WERI-Rb-1 (cell line): ENCODE measurements around the gene FOXD2.
"Not testable (repeated sequence)": the region's sequence is repeated elsewhere in the genome, so short reads cannot be mapped to it uniquely, and the experiment has no call there.

Source experiments
- DNase-seq: peaks from one replicate; pipeline ENCODE4 v3.0.0-alpha.2; 2020
- H3K27ac ChIP-seq: fragments of 250-450 bp; sonication (Bioruptor Pico); 2 replicates; pipeline ENCODE4 v1.5.1; 2020; ENCODE audit warnings: mild to moderate bottlenecking, moderate library complexity
- H3K27me3 ChIP-seq: fragments of 250-450 bp; sonication (Bioruptor Pico); 2 replicates; pipeline ENCODE4 v1.5.1; 2021; ENCODE audit warnings: mild to moderate bottlenecking, low read depth, moderate library complexity; ENCODE audit not compliant: insufficient read depth, severe bottlenecking
- H3K36me3 ChIP-seq: fragments of 250-450 bp; sonication (Bioruptor Pico); 2 replicates; pipeline ENCODE4 v1.5.1; 2020; ENCODE audit warnings: mild to moderate bottlenecking, moderate library complexity
- H3K4me3 ChIP-seq: 2 replicates; pipeline ENCODE4 v1.5.1; 2011; ENCODE audit warnings: low read depth, mild to moderate bottlenecking, control low read depth, low read length
- H3K9me3 ChIP-seq: fragments of 250-450 bp; sonication (Bioruptor Pico); 2 replicates; pipeline ENCODE4 v1.5.1; 2021; ENCODE audit warnings: mild to moderate bottlenecking, moderate library complexity; ENCODE audit not compliant: severe bottlenecking
- TF ChIP-seq, protein P1 (sequence below): IDR thresholded peaks from 2 replicates; pipeline ENCODE4 v1.5.1; 2011; ENCODE audit warnings: low read depth, mild to moderate bottlenecking, control low read depth, inconsistent platforms, low read length

The FOXD2 gene

GRCh38 chr1:47448462-47449222 is 10.8 kb downstream of the FOXD2 start:
- no peak for DNase-seq
- Histone ChIP-seq H3K27ac (no peak overlapping the region), H3K27me3 (peaks cover 96% of the 10 kb centered on the region), H3K9me3 (no peaks in the 10 kb centered on the region), H3K4me3 (no peak overlapping the region), H3K36me3 (no peaks in the 10 kb centered on the region)
- TF ChIP-seq, protein P1, sequence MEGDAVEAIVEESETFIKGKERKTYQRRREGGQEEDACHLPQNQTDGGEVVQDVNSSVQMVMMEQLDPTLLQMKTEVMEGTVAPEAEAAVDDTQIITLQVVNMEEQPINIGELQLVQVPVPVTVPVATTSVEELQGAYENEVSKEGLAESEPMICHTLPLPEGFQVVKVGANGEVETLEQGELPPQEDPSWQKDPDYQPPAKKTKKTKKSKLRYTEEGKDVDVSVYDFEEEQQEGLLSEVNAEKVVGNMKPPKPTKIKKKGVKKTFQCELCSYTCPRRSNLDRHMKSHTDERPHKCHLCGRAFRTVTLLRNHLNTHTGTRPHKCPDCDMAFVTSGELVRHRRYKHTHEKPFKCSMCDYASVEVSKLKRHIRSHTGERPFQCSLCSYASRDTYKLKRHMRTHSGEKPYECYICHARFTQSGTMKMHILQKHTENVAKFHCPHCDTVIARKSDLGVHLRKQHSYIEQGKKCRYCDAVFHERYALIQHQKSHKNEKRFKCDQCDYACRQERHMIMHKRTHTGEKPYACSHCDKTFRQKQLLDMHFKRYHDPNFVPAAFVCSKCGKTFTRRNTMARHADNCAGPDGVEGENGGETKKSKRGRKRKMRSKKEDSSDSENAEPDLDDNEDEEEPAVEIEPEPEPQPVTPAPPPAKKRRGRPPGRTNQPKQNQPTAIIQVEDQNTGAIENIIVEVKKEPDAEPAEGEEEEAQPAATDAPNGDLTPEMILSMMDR: no peak

DNA sequence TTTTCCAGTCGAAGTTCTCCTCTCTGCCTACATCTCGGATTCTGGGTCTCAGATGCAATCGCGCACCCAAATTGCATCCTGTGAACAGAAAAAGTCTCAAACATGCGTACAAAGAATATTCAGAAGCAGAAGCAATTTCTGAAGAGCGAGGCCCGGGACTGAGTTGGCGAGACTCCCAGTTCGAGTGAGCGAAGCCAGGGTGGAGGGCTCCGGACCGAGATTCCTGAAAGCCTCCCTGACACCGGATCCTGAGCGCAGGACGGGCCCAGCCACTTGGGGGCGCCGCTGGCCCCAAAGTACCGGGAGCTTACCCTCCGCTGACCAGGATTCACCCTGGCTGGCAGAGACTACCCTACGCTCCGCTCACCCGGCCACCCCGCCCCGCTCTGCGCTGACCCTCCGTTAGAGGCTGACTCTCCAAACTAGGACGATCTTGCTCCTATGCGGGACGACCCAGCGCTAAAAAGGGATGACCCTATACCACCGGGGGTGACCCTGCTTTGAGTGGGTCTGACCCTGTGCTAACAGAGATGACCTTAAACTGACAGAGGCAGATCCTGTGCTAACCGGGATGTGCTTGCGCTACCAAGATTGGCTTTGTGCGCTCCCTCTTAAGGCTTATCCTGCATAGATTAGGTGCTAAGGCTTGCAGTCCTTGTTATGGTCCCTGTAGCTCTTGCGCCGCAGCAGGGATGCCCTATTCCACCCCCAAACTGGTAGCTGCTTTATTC is 12.1 kb downstream of the FOXD2 start:
- no peaks in the 10 kb centered on the region for H3K36me3 ChIP-seq
- no peaks in the 10 kb centered on the region for H3K9me3 ChIP-seq
- H3K4me3 ChIP-seq: no peak overlapping the region
- peaks cover 83% of the 10 kb centered on the region for H3K27me3 ChIP-seq
- TF ChIP-seq, protein P1: peak; percentile 82
- DNase-seq: peak; percentile 57
- no peak overlapping the region for H3K27ac ChIP-seq

GRCh38 chr1:47450606-47451005 is 12.8 kb downstream of the FOXD2 start:
- DNase-seq: no peak
- TF ChIP-seq, protein P1: no peak
- Histone ChIP-seq H3K27ac (no peak overlapping the region), H3K27me3 (peaks cover 77% of the 10 kb centered on the region), H3K4me3 (no peak overlapping the region), H3K36me3 (no peaks in the 10 kb centered on the region), H3K9me3 (no peaks in the 10 kb centered on the region)

DNA sequence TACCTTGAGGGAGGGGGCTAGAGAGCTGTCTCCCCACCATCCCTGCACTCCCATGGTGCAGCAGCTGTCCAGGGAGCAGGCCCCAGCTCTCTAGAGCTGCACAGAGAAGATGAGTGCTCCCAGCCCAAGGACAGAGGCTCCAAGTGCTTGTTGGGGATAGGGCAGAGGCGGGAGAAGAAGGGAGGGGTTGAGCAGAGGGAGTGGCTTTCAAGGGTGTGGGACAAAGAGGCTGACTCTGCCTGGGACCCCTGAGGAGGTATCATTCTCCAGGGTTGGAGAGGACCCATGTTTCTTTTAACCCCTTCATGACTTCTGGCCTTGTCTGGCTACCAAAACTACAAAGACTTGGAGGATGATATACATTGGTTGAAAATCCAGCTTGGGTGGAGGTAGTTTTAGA is 14.6 kb downstream of the FOXD2 start:
- no peaks in the 10 kb centered on the region for H3K9me3 ChIP-seq
- H3K27me3 ChIP-seq: peaks cover 59% of the 10 kb centered on the region
- TF ChIP-seq, protein P1: no peak

DNA sequence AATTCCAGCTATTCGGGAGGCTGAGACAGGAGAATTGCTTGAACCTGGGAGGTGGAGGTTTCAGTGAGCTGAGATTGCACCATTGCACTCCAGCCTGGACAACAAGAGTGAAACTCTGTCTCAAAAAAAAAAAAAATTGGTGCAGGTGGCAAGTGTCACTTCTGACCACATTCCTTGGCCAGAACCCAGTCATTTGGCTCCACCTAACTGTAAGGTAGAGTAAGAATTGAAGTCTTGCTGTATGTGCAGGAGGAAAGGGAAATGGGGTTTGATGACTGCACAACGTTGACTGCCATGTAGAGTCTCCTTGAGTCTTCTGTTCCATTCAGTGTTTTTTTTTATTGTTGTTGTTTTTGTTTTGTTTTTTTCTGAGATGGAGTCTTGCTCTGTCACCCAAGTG is 16.1 kb downstream of the FOXD2 start:
- H3K4me3 ChIP-seq, DNase-seq, H3K27ac ChIP-seq, H3K9me3 ChIP-seq, H3K36me3 ChIP-seq: not testable (repeated sequence)
- H3K27me3 ChIP-seq: peaks cover 45% of the 10 kb centered on the region

More for the DNA sequence above, 14.6 kb downstream of the FOXD2 start:
- Histone ChIP-seq H3K36me3 (no peaks in the 10 kb centered on the region), H3K27ac (no peak overlapping the region), H3K4me3 (no peak overlapping the region)
- DNase-seq: no peak

DNA sequence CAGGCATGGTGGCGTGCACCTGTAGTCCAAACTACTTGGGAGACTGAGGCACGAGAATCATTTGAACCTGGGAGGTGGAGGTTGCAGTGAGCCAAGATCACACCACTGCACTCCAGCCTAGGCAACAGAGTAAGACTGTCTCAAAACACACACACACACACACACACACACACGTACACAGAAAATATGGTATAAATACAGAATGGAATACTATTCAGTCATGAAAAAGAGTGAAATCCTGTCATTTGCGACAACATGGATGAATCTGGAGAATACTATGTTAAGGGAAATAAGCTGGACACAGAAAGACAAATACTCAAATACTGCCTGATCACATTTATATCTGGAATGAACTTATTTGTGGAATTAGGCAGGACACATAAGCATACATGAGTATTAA is 18.4 kb downstream of the FOXD2 start:
- no peak overlapping the region for H3K4me3 ChIP-seq
- TF ChIP-seq, protein P1: no peak

GRCh38 chr1:47457547-47457946 is 19.7 kb downstream of the FOXD2 start:
- not testable (repeated sequence) for DNase-seq, H3K4me3 ChIP-seq, H3K36me3 ChIP-seq, H3K27ac ChIP-seq, H3K9me3 ChIP-seq
- H3K27me3 ChIP-seq: peaks cover 19% of the 10 kb centered on the region

More for the DNA sequence above, 18.4 kb downstream of the FOXD2 start:
- Histone ChIP-seq H3K27me3 (peaks cover 30% of the 10 kb centered on the region), H3K36me3 (no peaks in the 10 kb centered on the region), H3K27ac (no peak overlapping the region), H3K9me3 (no peaks in the 10 kb centered on the region)
- no peak for DNase-seq
